Mesendoderm (in vitro differentiated cells): ENCODE data around the gene PNKP.

Experiments used
- DNase-seq: peaks from one replicate; pipeline ENCODE4 v3.0.0; 2013
- H2AK5ac ChIP-seq: 2 replicates; pipeline ENCODE4 v1.6.1; 2013; ENCODE audit warnings: low read length, inconsistent platforms
- H2BK120ac ChIP-seq: 2 replicates; pipeline ENCODE4 v1.6.1; 2013; ENCODE audit warnings: low read depth, mild to moderate bottlenecking, low read length, moderate library complexity, mixed read lengths
- H2BK15ac ChIP-seq: replicated peaks from 2 replicates; pipeline ENCODE4 v1.6.1; 2013; ENCODE audit warnings: low read depth, mild to moderate bottlenecking, moderate library complexity
- H2BK5ac ChIP-seq: 2 replicates; pipeline ENCODE4 v1.6.1; 2013; ENCODE audit warnings: low read length, inconsistent platforms
- H3K18ac ChIP-seq: 2 replicates; pipeline ENCODE4 v1.6.1; 2013; ENCODE audit warnings: mild to moderate bottlenecking, low read length, mixed read lengths
- H3K23ac ChIP-seq: one replicate; pipeline ENCODE4 v1.6.1; 2013; ENCODE audit warnings: low read length
- H3K27ac ChIP-seq: 2 replicates; pipeline ENCODE4 v1.5.1; 2013; ENCODE audit warnings: low read depth, mild to moderate bottlenecking, inconsistent platforms, low read length, moderate library complexity
- H3K27me3 ChIP-seq: 2 replicates; pipeline ENCODE4 v1.6.1; 2013; ENCODE audit warnings: low read length, control low read depth, mild to moderate bottlenecking, inconsistent platforms; ENCODE audit not compliant: insufficient read depth, poor library complexity
- H3K36me3 ChIP-seq: 2 replicates; pipeline ENCODE4 v1.6.1; 2013; ENCODE audit warnings: low read length, inconsistent platforms; ENCODE audit not compliant: control insufficient read depth, insufficient read depth
- H3K4ac ChIP-seq: one replicate; pipeline ENCODE4 v1.6.1; 2013; ENCODE audit warnings: low read depth, mild to moderate bottlenecking, low read length, moderate library complexity
- H3K4me1 ChIP-seq: 2 replicates; pipeline ENCODE4 v1.6.1; 2013; ENCODE audit warnings: low read depth, low read length, inconsistent platforms; ENCODE audit not compliant: control insufficient read depth
- H3K4me2 ChIP-seq: 2 replicates; pipeline ENCODE4 v1.6.1; 2013; ENCODE audit warnings: low read length
- H3K4me3 ChIP-seq: 2 replicates; pipeline ENCODE4 v1.5.1; 2013; ENCODE audit warnings: mild to moderate bottlenecking, low read length
- H3K56ac ChIP-seq: one replicate; pipeline ENCODE4 v1.6.1; 2013; ENCODE audit warnings: low read length
- H3K79me1 ChIP-seq: 2 replicates; pipeline ENCODE4 v1.6.1; 2013; ENCODE audit warnings: low read length, inconsistent platforms
- H3K79me2 ChIP-seq: 2 replicates; pipeline ENCODE4 v1.6.1; 2013; ENCODE audit warnings: mild to moderate bottlenecking, low read length; ENCODE audit not compliant: control insufficient read depth, insufficient read depth
- H3K9ac ChIP-seq: 2 replicates; pipeline ENCODE4 v1.6.1; 2013; ENCODE audit warnings: low read length, inconsistent platforms
- H4K5ac ChIP-seq: one replicate; pipeline ENCODE4 v1.6.1; 2013; ENCODE audit warnings: low read length
- H4K8ac ChIP-seq: one replicate; pipeline ENCODE4 v1.6.1; 2013; ENCODE audit warnings: low read depth, mild to moderate bottlenecking, control low read depth, low read length, moderate library complexity
- WGBS: extraction: QIAGEN DNeasy Blood & Tissue Kit; methylation state at CpG from one replicate; pipeline ENCODE4 v1.1.7; 2013; ENCODE audit warnings: low lambda C conversion rate, missing lambda C conversion rate; ENCODE audit not compliant: insufficient coverage; ENCODE audit errors: extremely low coverage; 5-methylcytosine and 5-hydroxymethylcytosine counted together

PNKP gene

GRCh38 chr19:49891393-49891792, 24.0 kb upstream of the PNKP start:
- Histone ChIP-seq H2AK5ac (no peak overlapping the region), H4K5ac (no peak overlapping the region), H2BK5ac (no peak overlapping the region), H3K4me3 (no peak overlapping the region), H3K36me3 (no peaks in the 10 kb centered on the region), H3K18ac (no peak overlapping the region), H3K79me1 (no peaks in the 10 kb centered on the region), H4K8ac (no peak overlapping the region), H3K4ac (no peak overlapping the region), H3K4me1 (no peaks in the 10 kb centered on the region), H3K27me3 (no peaks in the 10 kb centered on the region), H2BK15ac (no peak overlapping the region), H2BK120ac (no peak overlapping the region), H3K4me2 (no peak overlapping the region), H3K79me2 (no peaks in the 10 kb centered on the region), H3K56ac (no peak overlapping the region), H3K27ac (no peak overlapping the region), H3K9ac (no peak overlapping the region), H3K23ac (no peak overlapping the region)
- no peak for DNase-seq
- WGBS = no CpG with 5 or more reads among the region's 17 CpGs

DNA sequence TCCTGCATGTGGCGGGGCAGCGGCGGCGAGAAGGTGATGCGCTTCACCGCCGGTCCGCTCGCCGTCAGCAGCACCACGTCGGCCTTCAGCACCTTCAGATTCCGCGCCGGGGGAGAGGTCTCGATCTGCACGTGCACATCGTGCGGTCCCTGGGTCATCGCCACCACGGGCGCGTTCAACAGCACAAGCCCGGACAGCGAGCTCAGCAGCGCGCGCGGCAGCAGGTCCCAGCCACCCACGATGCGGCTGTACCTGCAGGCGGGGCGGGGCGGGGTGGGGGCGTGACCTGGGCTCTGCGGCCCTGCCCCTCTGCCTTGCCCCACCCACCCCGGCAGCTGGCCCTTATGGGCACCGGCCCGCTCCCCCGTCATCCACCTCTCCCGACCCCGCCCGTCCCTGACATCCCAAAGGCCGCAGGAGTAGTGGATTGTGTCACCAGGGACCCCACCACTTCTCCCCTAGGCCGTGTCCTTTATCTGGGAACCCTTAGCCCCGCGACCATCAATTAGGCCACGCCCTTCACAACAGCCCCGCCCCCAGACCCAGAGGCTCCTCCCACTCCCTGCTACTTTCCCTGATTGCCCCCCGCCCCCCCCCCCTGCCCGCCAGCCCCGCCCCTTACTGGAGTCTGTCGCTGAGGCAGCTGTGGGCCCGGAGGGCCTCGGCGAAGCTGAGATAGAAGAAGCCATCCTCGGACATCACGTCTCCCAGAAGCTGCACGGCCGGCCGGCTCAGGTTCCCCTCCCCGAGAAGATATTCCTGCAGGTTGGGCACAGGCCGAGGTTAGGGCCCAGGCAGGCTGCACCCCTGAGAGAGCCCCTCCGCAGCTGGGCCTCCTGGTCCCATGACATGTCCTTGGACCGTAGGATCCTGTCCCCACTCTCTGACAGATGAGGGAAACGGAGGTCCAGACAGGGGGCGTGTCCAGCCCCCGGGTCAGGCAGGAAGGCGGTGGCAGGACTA, 23.3 kb upstream of the PNKP start:
- peak overlapping the region; percentile 40 for H3K9ac ChIP-seq
- no peak overlapping the region for H2BK120ac ChIP-seq
- H3K18ac ChIP-seq = no peak overlapping the region
- no peaks in the 10 kb centered on the region for H3K79me1 ChIP-seq
- no peaks in the 10 kb centered on the region for H3K79me2 ChIP-seq
- no peak overlapping the region for H2BK5ac ChIP-seq
- H3K36me3 ChIP-seq = no peaks in the 10 kb centered on the region
- no peaks in the 10 kb centered on the region for H3K4me1 ChIP-seq
- H4K5ac ChIP-seq = no peak overlapping the region
- no peak overlapping the region for H2BK15ac ChIP-seq
- H2AK5ac ChIP-seq = no peak overlapping the region
- peak overlapping the region; percentile 74 for H3K56ac ChIP-seq
- H3K27me3 ChIP-seq = no peaks in the 10 kb centered on the region
- no peak for DNase-seq
- no CpG with 5 or more reads among the region's 69 CpGs for WGBS
- H3K23ac ChIP-seq = no peak overlapping the region
- H4K8ac ChIP-seq = no peak overlapping the region
- H3K27ac ChIP-seq = no peak overlapping the region
- peak overlapping the region; percentile 59 for H3K4me2 ChIP-seq
- H3K4me3 ChIP-seq = no peak overlapping the region
- no peak overlapping the region for H3K4ac ChIP-seq

GRCh38 chr19:49889687-49890348, 22.4 kb upstream of the PNKP start:
- no peaks in the 10 kb centered on the region for H3K79me1 ChIP-seq
- H3K56ac ChIP-seq = peak overlapping the region; percentile 74
- no peak overlapping the region for H3K4me3 ChIP-seq
- no peaks in the 10 kb centered on the region for H3K4me1 ChIP-seq
- H2BK15ac ChIP-seq = no peak overlapping the region
- peak; percentile 96 for DNase-seq
- no peaks in the 10 kb centered on the region for H3K27me3 ChIP-seq
- no peak overlapping the region for H4K5ac ChIP-seq
- no peaks in the 10 kb centered on the region for H3K36me3 ChIP-seq
- H3K23ac ChIP-seq = no peak overlapping the region
- H2BK5ac ChIP-seq = no peak overlapping the region
- peak overlapping the region; percentile 40 for H3K9ac ChIP-seq
- no peak overlapping the region for H4K8ac ChIP-seq
- H3K79me2 ChIP-seq = no peaks in the 10 kb centered on the region
- no CpG with 5 or more reads among the region's 71 CpGs for WGBS
- no peak overlapping the region for H3K18ac ChIP-seq
- no peak overlapping the region for H3K27ac ChIP-seq
- no peak overlapping the region for H2BK120ac ChIP-seq
- peak overlapping the region; percentile 59 for H3K4me2 ChIP-seq
- no peak overlapping the region for H2AK5ac ChIP-seq
- H3K4ac ChIP-seq = no peak overlapping the region

DNA sequence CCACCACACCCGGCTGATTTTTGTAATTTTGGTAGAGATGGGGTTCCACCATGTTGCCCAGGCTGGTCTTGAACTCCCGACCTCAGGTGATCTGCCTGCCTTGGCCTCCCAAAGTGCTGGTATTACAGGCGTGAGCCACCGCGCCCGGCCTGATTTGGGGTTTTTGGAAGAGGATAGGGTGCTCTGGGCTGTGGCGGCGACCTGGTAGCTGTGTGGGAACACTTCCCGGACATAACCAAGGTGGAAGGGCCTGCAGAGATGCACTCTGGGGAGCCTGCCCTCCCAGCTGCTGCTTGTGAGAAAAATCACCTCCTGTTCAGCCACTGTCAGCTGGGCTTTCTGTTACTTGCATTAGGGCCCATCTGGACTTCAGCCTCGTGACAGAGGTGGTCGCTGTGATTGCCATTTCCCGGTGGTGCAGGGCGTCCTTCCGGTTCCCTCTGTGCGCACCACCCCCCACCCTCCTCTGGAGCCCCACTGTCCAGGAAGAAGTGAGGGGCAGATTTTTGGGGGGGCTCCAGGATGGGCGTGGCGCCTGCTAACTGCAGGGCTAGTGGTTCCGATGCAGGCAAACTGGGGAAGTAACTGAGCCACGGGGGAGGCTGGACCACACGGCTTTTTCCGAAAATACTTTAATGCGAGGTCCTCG, 21.8 kb upstream of the PNKP start:
- Histone ChIP-seq H3K79me1 (no peaks in the 10 kb centered on the region), H3K18ac (no peak overlapping the region), H2AK5ac (no peak overlapping the region), H3K27ac (no peak overlapping the region), H3K4me3 (no peak overlapping the region), H2BK15ac (no peak overlapping the region), H2BK5ac (no peak overlapping the region), H3K56ac (no peak overlapping the region), H3K23ac (no peak overlapping the region), H3K79me2 (no peaks in the 10 kb centered on the region), H3K4me1 (no peaks in the 10 kb centered on the region), H4K8ac (no peak overlapping the region), H3K4me2 (no peak overlapping the region), H3K9ac (no peak overlapping the region), H3K27me3 (no peaks in the 10 kb centered on the region), H3K36me3 (no peaks in the 10 kb centered on the region), H4K5ac (no peak overlapping the region), H3K4ac (no peak overlapping the region), H2BK120ac (no peak overlapping the region)
- DNase-seq = no peak
- WGBS = no CpG with 5 or more reads among the region's 23 CpGs

- H3K56ac ChIP-seq = no peak overlapping the region
- H2BK15ac ChIP-seq = no peak overlapping the region
- no peaks in the 10 kb centered on the region for H3K79me2 ChIP-seq
- H3K4me1 ChIP-seq = no peaks in the 10 kb centered on the region
- no peak overlapping the region for H4K8ac ChIP-seq
- no peaks in the 10 kb centered on the region for H3K79me1 ChIP-seq
- no peak overlapping the region for H3K4ac ChIP-seq
- no peak overlapping the region for H2AK5ac ChIP-seq
- H2BK5ac ChIP-seq = no peak overlapping the region
- H3K9ac ChIP-seq = no peak overlapping the region
- no CpG with 5 or more reads among the region's 18 CpGs for WGBS
- no peak overlapping the region for H2BK120ac ChIP-seq
- H3K36me3 ChIP-seq = peaks cover 2% of the 10 kb centered on the region
- no peak overlapping the region for H3K27ac ChIP-seq
- no peak overlapping the region for H4K5ac ChIP-seq
- DNase-seq = no peak
- H3K23ac ChIP-seq = no peak overlapping the region
- H3K4me2 ChIP-seq = no peak overlapping the region
- H3K18ac ChIP-seq = no peak overlapping the region
- no peaks in the 10 kb centered on the region for H3K27me3 ChIP-seq
- H3K4me3 ChIP-seq = no peak overlapping the region
Observed at GRCh38 chr19:49888510-49888824, 21.1 kb upstream of the PNKP start.
